ENCODE results near the gene CHAF1A. TPM values are rescaled to one million over a fixed set of nuclear protein-coding genes. Genes with fewer than 3 reads are reported as not detected.

Gene CHAF1A
- total RNA-seq, 1 donor from 2014 or later = 6.6 TPM

GRCh38 chr19:4423416-4424126 is 21.1 kb downstream of the CHAF1A start:
- Mint-ChIP-seq H3K4me3 (ENCODE audit: unreplicated experiment) (no peak overlapping the region), H3K9me3 (ENCODE audit: low read depth) (no peaks in the 10 kb centered on the region), H3K27me3 (ENCODE audit: low read depth) (no peaks in the 10 kb centered on the region), H3K27ac (ENCODE audit: unreplicated experiment) (no peak overlapping the region), H3K4me1 (ENCODE audit: low read depth) (no peaks in the 10 kb centered on the region), H3K36me3 (ENCODE audit: low read depth) (peaks cover 5% of the 10 kb centered on the region)
- TF ChIP-seq CTCF (IDR thresholded peaks at IDR 0.05) = no peak
- DNase-seq (ENCODE audit: low spot score) = no peak

GRCh38 chr19:4425537-4425936 is 23.1 kb downstream of the CHAF1A start:
- Mint-ChIP-seq H3K36me3 (ENCODE audit: low read depth) (peaks cover 11% of the 10 kb centered on the region), H3K27ac (ENCODE audit: unreplicated experiment) (no peak overlapping the region), H3K9me3 (ENCODE audit: low read depth) (no peaks in the 10 kb centered on the region), H3K4me3 (ENCODE audit: unreplicated experiment) (no peak overlapping the region), H3K27me3 (ENCODE audit: low read depth) (no peaks in the 10 kb centered on the region), H3K4me1 (ENCODE audit: low read depth) (no peaks in the 10 kb centered on the region)
- DNase-seq (ENCODE audit: low spot score) = no peak
- TF ChIP-seq CTCF (IDR thresholded peaks at IDR 0.05) = no peak

- H3K4me3 Mint-ChIP-seq (ENCODE audit: unreplicated experiment) = no peak overlapping the region
- no peaks in the 10 kb centered on the region for H3K9me3 Mint-ChIP-seq (ENCODE audit: low read depth)
- H3K27ac Mint-ChIP-seq (ENCODE audit: unreplicated experiment) = no peak overlapping the region
- peaks cover 7% of the 10 kb centered on the region for H3K36me3 Mint-ChIP-seq (ENCODE audit: low read depth)
- TF ChIP-seq CTCF (IDR thresholded peaks at IDR 0.05) = no peak
- no peak for DNase-seq (ENCODE audit: low spot score)
- no peaks in the 10 kb centered on the region for H3K27me3 Mint-ChIP-seq (ENCODE audit: low read depth)
- no peaks in the 10 kb centered on the region for H3K4me1 Mint-ChIP-seq (ENCODE audit: low read depth)
These were observed 26.0 kb downstream of the CHAF1A start for GRCh38 chr19:4428326-4428975.

- H3K9me3 Mint-ChIP-seq (ENCODE audit: low read depth) = no peaks in the 10 kb centered on the region
- TF ChIP-seq CTCF (IDR thresholded peaks at IDR 0.05) = no peak
- no peak overlapping the region for H3K27ac Mint-ChIP-seq (ENCODE audit: unreplicated experiment)
- no peak for DNase-seq (ENCODE audit: low spot score)
- no peaks in the 10 kb centered on the region for H3K4me1 Mint-ChIP-seq (ENCODE audit: low read depth)
- no peaks in the 10 kb centered on the region for H3K27me3 Mint-ChIP-seq (ENCODE audit: low read depth)
- H3K36me3 Mint-ChIP-seq (ENCODE audit: low read depth) = peaks cover 6% of the 10 kb centered on the region
- H3K4me3 Mint-ChIP-seq (ENCODE audit: unreplicated experiment) = no peak overlapping the region
These were observed 26.8 kb downstream of the CHAF1A start for GRCh38 chr19:4429256-4429655.

GRCh38 chr19:4429771-4430171 is 27.3 kb downstream of the CHAF1A start:
- Mint-ChIP-seq H3K27ac (ENCODE audit: unreplicated experiment) (no peak overlapping the region), H3K4me3 (ENCODE audit: unreplicated experiment) (no peak overlapping the region), H3K4me1 (ENCODE audit: low read depth) (no peaks in the 10 kb centered on the region), H3K36me3 (ENCODE audit: low read depth) (peaks cover 6% of the 10 kb centered on the region), H3K9me3 (ENCODE audit: low read depth) (no peaks in the 10 kb centered on the region), H3K27me3 (ENCODE audit: low read depth) (no peaks in the 10 kb centered on the region)
- no peak for DNase-seq (ENCODE audit: low spot score)
- TF ChIP-seq CTCF (IDR thresholded peaks at IDR 0.05) = no peak

Data from chondrocyte (in vitro differentiated cells).